GM12865 (cell line): ENCODE measurements around the gene MDH1.

Experiments
- DNase-seq: peaks from one replicate; pipeline ENCODE4 v3.0.0; 2010; ENCODE audit warnings: low read depth
- H3K4me3 ChIP-seq: 2 replicates; pipeline ENCODE4 v1.5.1; 2011; ENCODE audit warnings: mild to moderate bottlenecking, low read depth, low read length, control low read depth
- CTCF ChIP-seq: IDR thresholded peaks from 2 replicates; pipeline ENCODE4 v1.5.1; 2011; ENCODE audit warnings: low read length, control low read depth, low read depth, inconsistent platforms; ENCODE audit not compliant: insufficient read depth; ENCODE audit errors: missing control alignments

Gene MDH1

GRCh38 chr2:63651356-63651755, 62.6 kb downstream of the MDH1 start:
- no peak for DNase-seq
- TF ChIP-seq CTCF = no peak
- H3K4me3 ChIP-seq = no peak overlapping the region

- DNase-seq = no peak
- no peak for TF ChIP-seq CTCF
Observed at GRCh38 chr2:63651861-63652651, 63.3 kb downstream of the MDH1 start.

GRCh38 chr2:63652652-63652985, 63.9 kb downstream of the MDH1 start:
- TF ChIP-seq CTCF = no peak
- H3K4me3 ChIP-seq = no peak overlapping the region
- DNase-seq = no peak

More at GRCh38 chr2:63651861-63652651, 63.3 kb downstream of the MDH1 start:
- no peak overlapping the region for H3K4me3 ChIP-seq

GRCh38 chr2:63654959-63655358, 66.2 kb downstream of the MDH1 start:
- no peak overlapping the region for H3K4me3 ChIP-seq
- DNase-seq = peak; percentile 58
- no peak for TF ChIP-seq CTCF
